Breast epithelium (tissue), 3 donors: Measurements from ENCODE around the gene JCAD.

Experiments used
- CTCF ChIP-seq, 3 donors: fragments of 450-650 bp; IDR thresholded peaks; one replicate each; pipeline ENCODE4 v1.5.1; 2016 to 2017; ENCODE audit warnings: antibody characterized with exemption in 3 of 3, mild to moderate bottlenecking in 3 of 3, moderate library complexity in 3 of 3
- POLR2A ChIP-seq: fragments of 450-650 bp; IDR thresholded peaks from one replicate; pipeline ENCODE4 v1.6.1; 2016; ENCODE audit warnings: antibody characterized with exemption, mild to moderate bottlenecking, moderate library complexity

GRCh38 chr10:30032125-30032524 lies 27.3 kb downstream of the JCAD start:
- TF ChIP-seq CTCF (IDR thresholded peaks at IDR 0.05) (no peak), POLR2A (no peak)
